Activated T-helper 2 cell treated with anti-CD3 and anti-CD28 coated beads, Interferon-gamma antibody, Interleukin-2, Interleukin-4, amounts not matched to agents 10 μg/mL and 5 μg/mL and 100 μg/mL, durations not matched to agents 14 hours and 24 hours and 36 hours (primary cell): ENCODE measurements around the gene PTPRN2. TPM values are rescaled to one million over a fixed set of nuclear protein-coding genes. Genes with fewer than 3 reads are reported as not detected.

Source experiments
- DNase-seq: peaks from one replicate; pipeline ENCODE4 v3.0.0; 2021; ENCODE audit warnings: low spot score
- H3K27ac Mint-ChIP-seq: one replicate; pipeline ENCODE4 v1.8.0; 2021; ENCODE audit warnings: mixed read lengths
- H3K27me3 Mint-ChIP-seq: one replicate; pipeline ENCODE4 v1.8.0; 2021; ENCODE audit warnings: low read depth, mixed read lengths
- H3K36me3 Mint-ChIP-seq: one replicate; pipeline ENCODE4 v1.8.0; 2021; ENCODE audit warnings: low read depth, mixed read lengths
- H3K4me1 Mint-ChIP-seq: one replicate; pipeline ENCODE4 v1.8.0; 2021; ENCODE audit warnings: low read depth, mixed read lengths
- H3K4me3 Mint-ChIP-seq: one replicate; pipeline ENCODE4 v1.8.0; 2021; ENCODE audit warnings: low read depth, mild to moderate bottlenecking, moderate library complexity, mixed read lengths
- H3K9me3 Mint-ChIP-seq: one replicate; pipeline ENCODE4 v1.8.0; 2021; ENCODE audit warnings: mixed read lengths
- intact Hi-C: fragments of 100-400 bp; cut with micrococcal nuclease; formaldehyde crosslinking; loops from one replicate; pipeline ENCODE4 v1.15.1; 2023
- total RNA-seq: library from RNA; stranded (reverse); gene quantifications from 2 replicates; pipeline ENCODE4 v1.2.3, GENCODE V29; 2022

Gene PTPRN2
- total RNA-seq, 1 donor from 2014 or later, result 1.3 TPM

- DNase-seq, result no peak
- Mint-ChIP-seq H3K9me3 (peaks cover 7% of the 10 kb centered on the region), H3K4me3 (no peak overlapping the region), H3K27ac (no peak overlapping the region), H3K27me3 (no peaks in the 10 kb centered on the region), H3K36me3 (no peaks in the 10 kb centered on the region), H3K4me1 (no peaks in the 10 kb centered on the region)
- intact Hi-C loops, result no loop called here
These were observed 192.3 kb downstream of the PTPRN2 start for GRCh38 chr7:158395349-158395748.

DNA sequence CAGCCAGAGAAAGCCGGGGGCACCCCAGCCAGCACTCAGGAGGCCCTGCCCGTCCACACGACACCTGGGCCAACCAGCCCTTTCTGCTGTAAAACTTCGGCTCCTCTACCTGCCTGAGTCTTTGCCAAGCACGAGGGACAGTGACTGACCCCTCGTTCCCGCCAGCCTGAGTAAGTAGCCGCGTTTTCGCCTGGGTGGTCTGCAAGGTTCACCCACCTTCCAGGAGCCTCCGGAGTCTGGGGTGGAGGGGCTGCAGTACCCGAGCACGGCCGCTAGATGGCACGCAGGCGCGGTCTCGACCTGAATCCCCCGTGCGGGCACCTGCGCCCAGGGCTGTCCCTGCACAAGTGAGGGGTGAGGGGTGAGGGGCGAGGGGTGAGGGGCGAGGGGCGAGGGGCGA is 192.7 kb downstream of the PTPRN2 start:
- Mint-ChIP-seq H3K4me3 (no peak overlapping the region), H3K4me1 (no peaks in the 10 kb centered on the region), H3K27ac (no peak overlapping the region), H3K36me3 (no peaks in the 10 kb centered on the region), H3K27me3 (no peaks in the 10 kb centered on the region), H3K9me3 (peaks cover 7% of the 10 kb centered on the region)
- intact Hi-C loops, result no loop called here
- DNase-seq, result no peak

DNA sequence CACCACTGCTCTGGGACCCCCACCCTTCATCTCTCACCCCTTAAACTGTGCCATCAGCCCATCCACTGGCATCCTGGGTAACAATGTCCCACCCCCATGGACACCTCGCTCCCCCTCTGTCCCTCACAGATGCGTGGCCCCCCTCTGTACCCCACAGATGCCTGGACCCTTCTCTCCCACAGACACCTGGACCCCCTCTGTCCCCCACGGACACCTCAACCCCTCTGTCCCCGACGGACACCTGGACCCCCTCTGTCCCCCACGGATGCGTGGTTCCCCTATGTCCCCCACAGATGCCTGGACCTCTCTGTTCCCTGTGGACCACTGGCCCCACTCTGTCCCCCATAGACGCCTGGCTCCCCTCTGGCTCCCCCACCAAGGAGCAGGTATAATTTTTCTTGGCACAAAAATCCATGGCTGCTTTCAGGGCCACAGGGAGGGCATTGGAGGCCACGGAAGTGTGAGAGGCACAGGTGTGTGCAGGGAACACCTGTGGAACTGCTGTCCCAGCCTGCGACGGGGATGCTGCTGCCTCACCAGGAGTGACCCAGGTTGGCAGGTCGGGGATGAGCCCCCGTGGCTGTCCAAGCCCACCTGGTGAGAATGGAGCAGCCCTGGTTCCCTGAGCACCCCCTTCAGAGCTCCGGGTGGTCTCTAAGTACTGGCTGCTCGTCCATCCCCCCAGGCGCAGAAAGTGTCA is 193.5 kb downstream of the PTPRN2 start:
- Mint-ChIP-seq H3K27ac (no peak overlapping the region), H3K9me3 (peaks cover 7% of the 10 kb centered on the region), H3K4me3 (no peak overlapping the region), H3K36me3 (no peaks in the 10 kb centered on the region), H3K4me1 (no peaks in the 10 kb centered on the region), H3K27me3 (no peaks in the 10 kb centered on the region)
- no peak for DNase-seq
- intact Hi-C loops, result no loop called here

- Mint-ChIP-seq H3K9me3 (no peaks in the 10 kb centered on the region), H3K4me3 (no peak overlapping the region), H3K4me1 (no peaks in the 10 kb centered on the region), H3K36me3 (no peaks in the 10 kb centered on the region), H3K27me3 (no peaks in the 10 kb centered on the region), H3K27ac (no peak overlapping the region)
- DNase-seq, result no peak
- intact Hi-C loops, result no loop called here
These were observed 195.4 kb downstream of the PTPRN2 start for GRCh38 chr7:158392251-158392650.

- Mint-ChIP-seq H3K9me3 (no peaks in the 10 kb centered on the region), H3K27ac (no peak overlapping the region), H3K27me3 (no peaks in the 10 kb centered on the region), H3K4me3 (no peak overlapping the region), H3K4me1 (no peaks in the 10 kb centered on the region), H3K36me3 (no peaks in the 10 kb centered on the region)
- DNase-seq, result no peak
- intact Hi-C loops, result no loop called here
These were observed 196.1 kb downstream of the PTPRN2 start for GRCh38 chr7:158391541-158391940.

- no peak for DNase-seq
- Mint-ChIP-seq H3K27ac (no peak overlapping the region), H3K36me3 (no peaks in the 10 kb centered on the region), H3K9me3 (no peaks in the 10 kb centered on the region), H3K4me3 (no peak overlapping the region), H3K4me1 (no peaks in the 10 kb centered on the region), H3K27me3 (no peaks in the 10 kb centered on the region)
- intact Hi-C loops, result no loop called here
These were observed 196.5 kb downstream of the PTPRN2 start for GRCh38 chr7:158391141-158391540.

GRCh38 chr7:158390460-158390859 is 197.2 kb downstream of the PTPRN2 start:
- H3K27ac Mint-ChIP-seq, result no peak overlapping the region
- no peaks in the 10 kb centered on the region for H3K4me1 Mint-ChIP-seq
- no peak overlapping the region for H3K4me3 Mint-ChIP-seq
- H3K9me3 Mint-ChIP-seq, result no peaks in the 10 kb centered on the region
- DNase-seq, result no peak
- H3K27me3 Mint-ChIP-seq, result no peaks in the 10 kb centered on the region
- intact Hi-C loops, result no loop called here
- no peaks in the 10 kb centered on the region for H3K36me3 Mint-ChIP-seq

GRCh38 chr7:158389514-158390425 is 197.9 kb downstream of the PTPRN2 start:
- Mint-ChIP-seq H3K27ac (no peak overlapping the region), H3K36me3 (no peaks in the 10 kb centered on the region), H3K4me1 (no peaks in the 10 kb centered on the region), H3K9me3 (no peaks in the 10 kb centered on the region), H3K27me3 (no peaks in the 10 kb centered on the region), H3K4me3 (no peak overlapping the region)
- DNase-seq, result no peak
- intact Hi-C loops, result no loop called here

- Mint-ChIP-seq H3K27ac (no peak overlapping the region), H3K4me3 (no peak overlapping the region), H3K27me3 (no peaks in the 10 kb centered on the region), H3K9me3 (no peaks in the 10 kb centered on the region), H3K4me1 (no peaks in the 10 kb centered on the region), H3K36me3 (no peaks in the 10 kb centered on the region)
- no peak for DNase-seq
- intact Hi-C loops, result no loop called here
These were observed 198.7 kb downstream of the PTPRN2 start for GRCh38 chr7:158388928-158389327.

DNA sequence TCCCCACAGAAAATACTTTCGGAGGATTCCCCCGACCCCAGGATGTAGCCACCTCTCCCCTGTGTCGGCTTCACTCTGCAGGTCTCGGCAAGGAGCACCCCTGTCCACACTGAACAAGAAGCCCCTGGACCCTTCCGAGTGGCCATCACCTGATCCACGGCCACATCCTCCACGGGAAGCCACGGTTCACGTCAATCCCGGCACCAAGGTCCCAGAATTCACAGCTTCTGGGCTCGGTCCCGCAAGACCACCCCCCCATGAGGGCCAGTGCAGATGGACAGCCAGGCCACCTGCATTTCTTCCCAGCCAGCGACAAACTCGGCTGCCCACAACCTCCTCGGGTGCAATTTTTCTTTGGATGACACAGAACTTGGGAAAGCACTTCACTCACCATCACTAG is 199.6 kb downstream of the PTPRN2 start:
- no peak overlapping the region for H3K27ac Mint-ChIP-seq
- no peaks in the 10 kb centered on the region for H3K36me3 Mint-ChIP-seq
- no peak overlapping the region for H3K4me3 Mint-ChIP-seq
- H3K27me3 Mint-ChIP-seq, result no peaks in the 10 kb centered on the region
- no peak for DNase-seq
- intact Hi-C loops, result no loop called here
- no peaks in the 10 kb centered on the region for H3K9me3 Mint-ChIP-seq
- H3K4me1 Mint-ChIP-seq, result no peaks in the 10 kb centered on the region

GRCh38 chr7:158387546-158387891 is 200.1 kb downstream of the PTPRN2 start:
- no peaks in the 10 kb centered on the region for H3K36me3 Mint-ChIP-seq
- H3K4me1 Mint-ChIP-seq, result no peaks in the 10 kb centered on the region
- H3K9me3 Mint-ChIP-seq, result no peaks in the 10 kb centered on the region
- no peak overlapping the region for H3K27ac Mint-ChIP-seq
- intact Hi-C loops, result no loop called here
- no peak for DNase-seq
- no peaks in the 10 kb centered on the region for H3K27me3 Mint-ChIP-seq
- no peak overlapping the region for H3K4me3 Mint-ChIP-seq

- intact Hi-C loops, result no loop called here
- Mint-ChIP-seq H3K27ac (no peak overlapping the region), H3K36me3 (no peaks in the 10 kb centered on the region), H3K9me3 (no peaks in the 10 kb centered on the region), H3K4me1 (no peaks in the 10 kb centered on the region), H3K27me3 (no peaks in the 10 kb centered on the region), H3K4me3 (no peak overlapping the region)
- DNase-seq, result no peak
These were observed 200.6 kb downstream of the PTPRN2 start for GRCh38 chr7:158386866-158387545.

- DNase-seq, result no peak
- Mint-ChIP-seq H3K4me3 (no peak overlapping the region), H3K4me1 (no peaks in the 10 kb centered on the region), H3K36me3 (no peaks in the 10 kb centered on the region), H3K27ac (no peak overlapping the region), H3K9me3 (peaks cover 1% of the 10 kb centered on the region), H3K27me3 (no peaks in the 10 kb centered on the region)
- intact Hi-C loops, result no loop called here
These were observed 201.3 kb downstream of the PTPRN2 start for GRCh38 chr7:158386355-158386618.
